Large intestine (tissue), 3 donors: ENCODE data around the gene CCNK. TPM values are rescaled to one million over a fixed set of nuclear protein-coding genes. Genes with fewer than 3 reads are reported as not detected.

Experiments
- DNase-seq, 2 donors: peaks; one replicate each; pipeline versions ENCODE4 v3.0.0 to v3.0.0-alpha.2; 2013
- H3K27ac ChIP-seq: one replicate; pipeline ENCODE4 v1.5.1; 2013; ENCODE audit warnings: low read length
- H3K27me3 ChIP-seq: 2 replicates; pipeline ENCODE4 v1.6.1; 2013; ENCODE audit warnings: low read length; ENCODE audit not compliant: control insufficient read depth, insufficient read depth
- H3K36me3 ChIP-seq: 2 replicates; pipeline ENCODE4 v1.6.1; 2013; ENCODE audit warnings: low read length; ENCODE audit not compliant: control insufficient read depth, insufficient read depth
- H3K4me1 ChIP-seq: one replicate; pipeline ENCODE4 v1.6.1; 2013; ENCODE audit warnings: low read length; ENCODE audit not compliant: control insufficient read depth, insufficient read depth
- H3K4me3 ChIP-seq: one replicate; pipeline ENCODE4 v1.5.1; 2013; ENCODE audit warnings: low read length
- H3K9me3 ChIP-seq: one replicate; pipeline ENCODE4 v1.6.1; 2013; ENCODE audit warnings: mild to moderate bottlenecking, low read depth, low read length, moderate library complexity; ENCODE audit not compliant: control insufficient read depth
- WGBS: methylation state at CpG from one replicate; pipeline ENCODE4 v1.1.5; 2013; ENCODE audit warnings: low lambda C conversion rate; ENCODE audit not compliant: insufficient coverage; 5-methylcytosine and 5-hydroxymethylcytosine counted together
- polyA plus RNA-seq: library from polyadenylated mRNA; unstranded; fragments of 120-200 nt; gene quantifications from one replicate; pipeline ENCODE4 v1.2.1, GENCODE V29; 2013

Gene CCNK
- polyA plus RNA-seq, 1 donor: 43.3 TPM

GRCh38 chr14:99561864-99562263 lies 80.7 kb downstream of the CCNK start:
- Histone ChIP-seq H3K27me3 (no peaks in the 10 kb centered on the region), H3K4me1 (peaks cover 70% of the 10 kb centered on the region), H3K9me3 (peaks cover 3% of the 10 kb centered on the region), H3K36me3 (peaks cover 2% of the 10 kb centered on the region), H3K4me3 (no peak overlapping the region), H3K27ac (no peak overlapping the region)
- DNase-seq: no peak
- no CpG with 5 or more reads among the region's 10 CpGs for WGBS

Other genes starting within 250 kb of the CCNK start
- 4.0 TPM for gene BCL11B, start 209.2 kb upstream of the CCNK start, polyA plus RNA-seq
- gene SETD3, start 550 bp upstream of the CCNK start, polyA plus RNA-seq: 56.9 TPM
- gene CCDC85C, start 122.8 kb downstream of the CCNK start, polyA plus RNA-seq: 28.5 TPM
- 0.94 TPM for gene HHIPL1, start 163.7 kb downstream of the CCNK start, polyA plus RNA-seq
- gene CYP46A1, start 202.9 kb downstream of the CCNK start, polyA plus RNA-seq: 1.5 TPM